ENCODE results near the gene ANKRD22.
"Not testable (repeated sequence)": the region's sequence is repeated elsewhere in the genome, so short reads cannot be mapped to it uniquely, and the experiment has no call there.

The ANKRD22 gene

GRCh38 chr10:88851706-88852105 lies at the start of gene ANKRD22:
Gene ANKRD22 (minus strand): TSS chr10:88851844. CDS start chr10:88851607, 237 bp downstream.
- DNase-seq (ENCODE audit: low read depth in 3 of 3): no peak

DNA sequence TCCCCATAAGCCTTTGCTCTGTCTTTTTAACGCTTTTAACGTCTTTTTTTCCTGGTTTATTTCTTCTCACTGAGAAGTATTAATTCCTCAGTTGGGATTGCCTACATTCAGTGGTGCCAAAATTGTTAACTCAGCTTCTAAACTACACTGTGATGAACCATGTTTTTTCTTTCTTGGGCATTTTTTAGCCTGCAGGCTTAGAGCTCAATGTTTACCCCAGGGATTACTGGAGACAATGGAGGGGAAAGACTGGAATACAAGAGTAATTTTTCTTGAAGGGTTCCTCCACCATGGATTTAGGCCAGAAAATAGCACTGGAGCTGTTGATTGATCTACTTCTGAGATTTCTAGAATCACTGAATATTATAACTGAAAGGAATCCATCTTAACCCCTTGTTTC lies 48.2 kb upstream of the ANKRD22 start:
- DNase-seq (ENCODE audit: low read depth in 3 of 3): no peak

DNA sequence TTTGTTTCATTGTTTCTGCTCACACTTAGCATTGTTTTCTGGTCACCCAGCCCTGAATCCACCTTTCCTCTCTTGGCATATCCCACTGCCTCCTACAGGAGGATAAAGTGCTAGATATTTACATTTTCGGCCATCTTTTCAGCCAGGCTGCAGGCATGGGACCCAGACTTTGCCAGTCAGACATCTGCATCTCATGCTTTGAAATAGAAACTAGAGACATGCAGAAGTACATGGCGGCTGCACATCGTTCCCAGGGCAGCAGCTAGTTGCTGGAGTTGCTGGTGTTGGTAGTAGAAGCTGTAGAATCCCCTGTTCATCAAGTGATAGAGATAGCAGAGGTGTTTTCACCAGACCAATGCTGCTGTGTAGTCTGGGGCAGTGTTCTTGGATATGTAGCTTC lies 47.1 kb upstream of the ANKRD22 start:
- DNase-seq (ENCODE audit: low read depth in 3 of 3): no peak

- peak in 1 of 3 donors; percentile 20 for DNase-seq (ENCODE audit: low read depth in 3 of 3)
These were observed 45.6 kb upstream of the ANKRD22 start for GRCh38 chr10:88896994-88897853.

DNA sequence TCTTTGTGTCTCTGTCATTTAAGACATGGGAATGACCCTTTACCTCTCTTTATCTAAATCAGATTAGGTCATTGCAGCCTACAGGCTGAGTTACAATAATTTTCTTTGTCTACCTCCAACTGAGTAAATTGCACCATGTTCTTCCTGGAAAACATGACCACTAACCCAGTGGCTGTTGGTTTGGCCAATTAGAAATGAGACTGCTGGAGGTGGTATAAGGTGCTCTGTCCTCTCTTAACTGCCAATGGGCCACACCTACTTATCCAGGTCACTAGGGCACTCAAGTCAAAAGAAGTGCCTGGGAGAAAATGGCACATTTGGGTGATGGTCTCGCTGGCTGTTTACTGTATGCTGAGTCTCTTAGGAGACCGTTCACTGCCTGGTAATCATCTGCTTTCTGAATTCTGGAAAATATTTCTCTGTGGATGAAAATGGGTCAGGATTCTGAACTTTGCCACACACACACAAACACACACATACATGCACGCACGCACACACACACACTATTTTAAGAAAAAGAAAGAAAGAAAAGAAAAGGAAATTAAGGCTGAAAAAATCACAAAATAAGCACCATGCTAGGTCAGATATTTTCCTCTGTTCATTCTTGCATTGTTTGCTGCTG lies 44.8 kb upstream of the ANKRD22 start:
- DNase-seq (ENCODE audit: low read depth in 3 of 3): no peak

DNA sequence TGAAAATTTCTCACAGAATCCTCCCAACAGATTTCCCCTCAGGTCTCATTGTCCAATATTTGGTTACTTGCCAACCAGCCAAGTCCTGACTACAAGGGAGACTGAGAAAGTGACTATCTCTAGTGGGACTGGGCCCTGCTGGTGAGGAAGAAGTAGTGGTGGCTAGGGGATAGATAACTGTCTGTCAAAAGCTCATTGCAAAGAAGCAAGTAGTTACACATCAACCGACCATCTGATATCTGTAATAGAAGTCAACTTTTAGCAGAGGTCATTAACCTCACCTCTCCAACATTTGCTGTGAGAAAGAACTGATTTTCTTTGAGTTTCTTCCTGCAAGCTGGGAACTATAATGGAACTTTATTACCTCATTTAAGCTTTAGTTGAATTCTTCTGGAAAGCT lies 43.6 kb upstream of the ANKRD22 start:
- DNase-seq (ENCODE audit: low read depth in 3 of 3): no peak

DNA sequence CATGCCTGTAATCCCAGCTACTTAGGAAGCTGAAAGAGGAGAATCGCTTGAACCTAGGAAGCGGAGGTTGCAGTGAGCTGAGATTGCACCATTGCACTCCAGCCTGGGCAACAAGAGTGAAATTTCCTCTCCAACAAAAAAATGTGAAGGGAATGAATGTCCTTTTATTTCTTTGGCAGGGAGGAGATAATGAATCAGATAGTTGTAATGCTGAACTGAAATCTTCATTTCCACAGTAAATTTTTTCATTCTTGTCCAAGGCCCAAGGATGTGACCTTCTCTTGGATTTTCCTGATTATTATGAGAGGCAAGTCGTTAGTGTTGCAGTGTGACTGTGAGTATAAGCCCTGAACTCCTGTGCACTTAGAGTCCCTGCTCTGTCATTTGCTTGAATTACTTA lies 42.0 kb upstream of the ANKRD22 start:
- no peak for DNase-seq (ENCODE audit: low read depth in 3 of 3)

- DNase-seq (ENCODE audit: low read depth in 3 of 3): no peak
These were observed 40.8 kb upstream of the ANKRD22 start for GRCh38 chr10:88892222-88892967.

- DNase-seq (ENCODE audit: low read depth in 3 of 3): no peak
These were observed 39.2 kb upstream of the ANKRD22 start for GRCh38 chr10:88890681-88891381.

GRCh38 chr10:88889559-88890337 lies 38.1 kb upstream of the ANKRD22 start:
- no peak for DNase-seq (ENCODE audit: low read depth in 3 of 3)

DNA sequence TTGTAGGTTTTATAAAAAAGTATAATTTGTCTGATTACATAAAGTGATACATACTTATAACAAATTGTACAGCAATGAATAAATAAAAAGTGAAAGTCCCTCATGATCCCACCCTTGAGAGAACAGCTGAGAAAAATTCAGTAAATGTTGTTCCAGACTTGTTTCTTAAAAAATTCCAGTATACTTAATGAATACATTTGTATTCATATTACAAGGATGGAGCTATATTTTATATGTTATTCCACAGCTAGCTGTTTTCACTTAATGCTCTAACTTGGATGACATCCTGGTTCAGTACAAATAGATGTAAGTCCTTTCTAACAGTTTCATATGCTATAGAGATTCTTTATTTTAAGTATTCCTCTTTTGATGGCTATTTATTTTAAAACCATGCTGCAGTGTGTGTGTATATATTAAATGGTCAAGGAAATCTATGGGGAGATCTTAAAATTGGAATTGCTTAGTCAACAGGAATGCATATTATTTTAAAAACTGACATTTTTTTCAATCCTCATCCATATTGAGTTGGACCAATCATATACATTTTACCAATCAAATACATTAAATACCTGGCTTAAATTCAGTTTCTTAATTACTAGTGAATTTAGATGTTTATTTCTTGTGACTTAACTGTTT lies 37.3 kb upstream of the ANKRD22 start:
- DNase-seq (ENCODE audit: low read depth in 3 of 3): no peak

- DNase-seq (ENCODE audit: low read depth in 3 of 3): no peak
These were observed 34.9 kb upstream of the ANKRD22 start for GRCh38 chr10:88886557-88886956.

DNA sequence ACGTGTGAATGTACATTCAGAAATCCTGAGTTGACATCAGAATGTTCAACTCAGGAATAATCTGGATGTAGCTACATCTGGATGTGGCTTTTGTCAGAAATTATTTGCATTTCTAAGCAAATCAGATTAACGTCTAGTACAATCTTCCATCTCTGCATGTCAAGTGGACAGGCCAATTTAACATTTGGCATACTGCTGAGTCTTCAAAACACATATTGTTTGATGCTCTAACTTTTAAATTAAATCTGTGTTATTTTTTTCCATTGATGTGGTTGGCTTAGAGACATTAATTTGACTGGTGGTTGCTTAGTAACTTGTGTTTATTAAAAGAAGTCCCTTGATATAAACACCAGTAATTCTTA lies 31.8 kb upstream of the ANKRD22 start:
- no peak for DNase-seq (ENCODE audit: low read depth in 3 of 3)

GRCh38 chr10:88882646-88883447 lies 31.2 kb upstream of the ANKRD22 start:
- not testable (repeated sequence) for DNase-seq (ENCODE audit: low read depth in 3 of 3)

GRCh38 chr10:88881922-88882645 lies 30.4 kb upstream of the ANKRD22 start:
- DNase-seq (ENCODE audit: low read depth in 3 of 3): no peak

GRCh38 chr10:88881320-88881719 lies 29.7 kb upstream of the ANKRD22 start:
- DNase-seq (ENCODE audit: low read depth in 3 of 3): no peak

DNA sequence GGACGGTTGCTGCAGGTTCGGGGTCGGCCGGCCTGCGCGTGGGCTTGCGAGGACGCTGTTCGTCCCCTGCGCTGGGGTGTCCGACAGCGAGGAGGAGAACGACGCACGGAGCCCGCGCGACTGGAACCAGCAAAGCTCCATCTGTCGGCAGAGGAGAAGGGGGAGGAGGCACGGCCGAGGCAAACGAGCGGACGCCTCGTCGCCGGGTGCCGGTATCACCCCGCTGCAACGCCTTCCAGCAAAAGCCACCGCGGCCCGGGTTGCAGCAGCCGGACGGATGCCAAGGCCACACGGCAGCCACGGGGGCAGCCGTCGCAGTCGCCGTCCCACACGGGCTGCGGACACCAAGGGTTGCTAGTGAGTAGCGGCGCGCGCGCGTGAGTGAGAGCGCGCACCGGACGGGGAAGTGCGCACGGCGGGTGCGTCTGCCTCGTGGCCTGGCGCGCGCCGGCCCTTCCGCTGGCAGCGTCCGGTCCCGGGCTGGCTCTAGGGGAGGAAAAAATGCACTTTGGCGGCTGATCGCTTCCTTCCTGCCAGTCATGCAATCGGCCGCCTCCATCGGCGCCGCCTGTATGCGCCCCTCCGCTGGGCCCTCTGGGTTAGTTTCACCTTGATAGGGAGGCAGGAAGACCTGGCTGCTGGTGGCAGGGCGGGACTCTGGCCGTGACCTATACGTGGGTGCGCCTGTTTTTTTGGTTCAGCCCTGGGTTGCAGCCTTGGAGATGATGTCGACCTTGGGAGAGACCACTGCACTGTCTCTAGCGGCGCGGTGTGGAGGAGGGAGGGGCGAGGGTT lies 28.8 kb upstream of the ANKRD22 start:
- peak; percentile 37 to 70 (median 65) for DNase-seq (ENCODE audit: low read depth in 3 of 3)

GRCh38 chr10:88879534-88880281 lies 28.1 kb upstream of the ANKRD22 start, which contains the start of gene STAMBPL1:
Gene STAMBPL1 (plus strand): TSS chr10:88880245. CDS start chr10:88901709, 21,464 bp downstream.
- peak; percentile 53 to 67 (median 66) for DNase-seq (ENCODE audit: low read depth in 3 of 3)

All from stimulated activated CD4-positive, alpha-beta T cell treated with anti-CD3 and anti-CD28 coated beads, TNF-alpha, amount 100 ng/mL, for 48 hours (primary cell).